Karpas-422 (cell line): ENCODE data around the gene PARD6B. TPM values are rescaled to one million over a fixed set of nuclear protein-coding genes. Genes with fewer than 3 reads are reported as not detected.
"Not testable (repeated sequence)": the region's sequence is repeated elsewhere in the genome, so short reads cannot be mapped to it uniquely, and the experiment has no call there.

Source experiments
- DNase-seq: peaks from one replicate; pipeline ENCODE4 v3.0.0-alpha.2; 2015
- H2AFZ ChIP-seq: fragments of 200-600 bp; sonication (generic); 2 replicates; pipeline ENCODE4 v1.6.1; 2014; ENCODE audit warnings: antibody characterized with exemption, low read length, mixed read lengths
- H3K27ac ChIP-seq: fragments of 200-600 bp; sonication (generic); 2 replicates; pipeline ENCODE4 v1.5.1; 2014; ENCODE audit warnings: mild to moderate bottlenecking, low read length, moderate library complexity
- H3K27me3 ChIP-seq: fragments of 200-600 bp; sonication (generic); 2 replicates; pipeline ENCODE4 v1.6.1; 2014; ENCODE audit warnings: low read length, mixed read lengths
- H3K36me3 ChIP-seq: fragments of 200-600 bp; sonication (generic); 2 replicates; pipeline ENCODE4 v1.6.1; 2014; ENCODE audit warnings: low read length, mixed read lengths; ENCODE audit not compliant: insufficient read depth
- H3K4me1 ChIP-seq: fragments of 200-600 bp; sonication (generic); 2 replicates; pipeline ENCODE4 v1.6.1; 2014; ENCODE audit warnings: mild to moderate bottlenecking, low read length, mixed read lengths
- H3K4me2 ChIP-seq: fragments of 200-600 bp; sonication (generic); 2 replicates; pipeline ENCODE4 v1.6.1; 2014; ENCODE audit warnings: low read length, low read depth, mild to moderate bottlenecking; ENCODE audit not compliant: poor library complexity, severe bottlenecking
- H3K4me3 ChIP-seq: fragments of 200-600 bp; sonication (generic); 2 replicates; pipeline ENCODE4 v1.5.1; 2014; ENCODE audit warnings: mild to moderate bottlenecking, antibody characterized with exemption, low read length, mixed read lengths
- H3K79me2 ChIP-seq: fragments of 200-600 bp; sonication (generic); 2 replicates; pipeline ENCODE4 v1.6.1; 2014; ENCODE audit warnings: mild to moderate bottlenecking, low read length, mixed read lengths
- H3K9ac ChIP-seq: fragments of 200-600 bp; sonication (generic); 2 replicates; pipeline ENCODE4 v1.6.0; 2014; ENCODE audit warnings: low read length
- H3K9me2 ChIP-seq: fragments of 200-600 bp; sonication (generic), shearing (Covaris generic); replicated peaks from 2 replicates; pipeline ENCODE4 v1.6.0; 2014; ENCODE audit warnings: mild to moderate bottlenecking, low read length, moderate library complexity; ENCODE audit not compliant: insufficient read depth
- H3K9me3 ChIP-seq: fragments of 300-700, 200-600 bp; sonication (generic); 2 replicates; pipeline ENCODE4 v1.6.1; 2014; ENCODE audit warnings: low read length, mixed read lengths
- H4K20me1 ChIP-seq: fragments of 200-600 bp; sonication (generic); 2 replicates; pipeline ENCODE4 v1.6.1; 2014; ENCODE audit warnings: mild to moderate bottlenecking, antibody characterized with exemption, low read length, low read depth; ENCODE audit not compliant: insufficient read depth
- total RNA-seq: library from RNA; depleted of rRNA; stranded (reverse); fragments of >200 nt; shearing (Covaris generic); gene quantifications from 2 replicates; pipeline ENCODE4 v1.2.3, GENCODE V29; 2014; ENCODE audit warnings: low replicate concordance

PARD6B gene
- total RNA-seq, 1 experiment from 2014 or later = 5.9 TPM

DNA sequence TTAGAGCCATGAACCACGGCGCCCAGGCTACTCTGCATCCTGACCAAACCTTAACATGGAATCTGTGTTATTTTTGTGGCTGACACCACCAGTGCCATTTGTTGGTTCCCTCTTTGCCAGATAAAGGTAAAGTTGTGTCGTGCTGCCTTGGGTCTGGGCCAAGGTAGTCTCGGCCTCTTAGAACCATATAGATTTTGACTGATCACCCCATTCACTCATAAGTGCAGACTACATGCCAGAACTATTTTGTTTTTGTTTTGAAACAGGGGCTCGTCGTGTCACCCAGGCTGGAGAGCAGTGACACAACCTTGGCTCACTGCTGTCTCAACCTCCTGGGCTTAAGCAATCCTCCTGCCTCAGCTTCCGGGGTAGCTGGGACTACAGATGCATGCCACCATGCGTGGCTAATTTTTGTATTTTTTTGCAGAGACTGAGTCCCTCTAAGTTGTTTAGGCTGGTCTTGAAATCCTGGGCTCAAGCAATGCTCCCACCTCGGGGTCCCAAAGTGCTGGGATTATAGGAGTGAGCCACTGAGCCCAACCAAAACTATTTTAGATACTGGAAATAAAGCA lies 20.8 kb upstream of the PARD6B start:
- no peaks in the 10 kb centered on the region for H3K9me2 ChIP-seq
- H4K20me1 ChIP-seq = no peaks in the 10 kb centered on the region
- H3K4me3 ChIP-seq = no peak overlapping the region
- no peak overlapping the region for H2AFZ ChIP-seq
- no peaks in the 10 kb centered on the region for H3K36me3 ChIP-seq
- DNase-seq = no peak
- H3K9ac ChIP-seq = no peak overlapping the region
- H3K9me3 ChIP-seq = no peaks in the 10 kb centered on the region
- H3K4me2 ChIP-seq = no peak overlapping the region
- no peaks in the 10 kb centered on the region for H3K4me1 ChIP-seq
- no peaks in the 10 kb centered on the region for H3K79me2 ChIP-seq
- H3K27ac ChIP-seq = no peak overlapping the region
- no peaks in the 10 kb centered on the region for H3K27me3 ChIP-seq

GRCh38 chr20:50711113-50711825 lies 20.1 kb upstream of the PARD6B start:
- H3K79me2 ChIP-seq = no peaks in the 10 kb centered on the region
- no peak overlapping the region for H3K9ac ChIP-seq
- no peaks in the 10 kb centered on the region for H3K4me1 ChIP-seq
- no peak overlapping the region for H3K4me2 ChIP-seq
- H4K20me1 ChIP-seq = no peaks in the 10 kb centered on the region
- no peaks in the 10 kb centered on the region for H3K27me3 ChIP-seq
- H3K4me3 ChIP-seq = no peak overlapping the region
- no peak for DNase-seq
- no peak overlapping the region for H2AFZ ChIP-seq
- no peaks in the 10 kb centered on the region for H3K36me3 ChIP-seq
- H3K27ac ChIP-seq = no peak overlapping the region
- H3K9me3 ChIP-seq = no peaks in the 10 kb centered on the region
- no peaks in the 10 kb centered on the region for H3K9me2 ChIP-seq

GRCh38 chr20:50712771-50713656 lies 18.4 kb upstream of the PARD6B start:
- H3K9ac ChIP-seq = no peak overlapping the region
- H2AFZ ChIP-seq = no peak overlapping the region
- no peak for DNase-seq
- H3K4me1 ChIP-seq = no peaks in the 10 kb centered on the region
- no peak overlapping the region for H3K4me2 ChIP-seq
- no peak overlapping the region for H3K27ac ChIP-seq
- no peak overlapping the region for H3K4me3 ChIP-seq
- H3K79me2 ChIP-seq = no peaks in the 10 kb centered on the region
- H3K36me3 ChIP-seq = no peaks in the 10 kb centered on the region
- H3K9me2 ChIP-seq = no peaks in the 10 kb centered on the region
- no peaks in the 10 kb centered on the region for H3K9me3 ChIP-seq
- no peaks in the 10 kb centered on the region for H3K27me3 ChIP-seq
- no peaks in the 10 kb centered on the region for H4K20me1 ChIP-seq

GRCh38 chr20:50713657-50714101 lies 17.7 kb upstream of the PARD6B start:
- H3K9me3 ChIP-seq = no peaks in the 10 kb centered on the region
- H4K20me1 ChIP-seq = no peaks in the 10 kb centered on the region
- no peak overlapping the region for H3K27ac ChIP-seq
- no peak overlapping the region for H3K9ac ChIP-seq
- no peak overlapping the region for H3K4me3 ChIP-seq
- H3K79me2 ChIP-seq = no peaks in the 10 kb centered on the region
- H2AFZ ChIP-seq = no peak overlapping the region
- H3K4me2 ChIP-seq = no peak overlapping the region
- DNase-seq = no peak
- H3K36me3 ChIP-seq = no peaks in the 10 kb centered on the region
- no peaks in the 10 kb centered on the region for H3K4me1 ChIP-seq
- H3K9me2 ChIP-seq = no peaks in the 10 kb centered on the region
- no peaks in the 10 kb centered on the region for H3K27me3 ChIP-seq

GRCh38 chr20:50714426-50714825 lies 17.0 kb upstream of the PARD6B start:
- H3K4me3 ChIP-seq, H2AFZ ChIP-seq, H3K9me3 ChIP-seq, H3K9me2 ChIP-seq, H3K36me3 ChIP-seq, H3K9ac ChIP-seq, H3K27ac ChIP-seq, H3K27me3 ChIP-seq, H3K79me2 ChIP-seq, H3K4me2 ChIP-seq, H4K20me1 ChIP-seq, DNase-seq, H3K4me1 ChIP-seq: not testable (repeated sequence)

DNA sequence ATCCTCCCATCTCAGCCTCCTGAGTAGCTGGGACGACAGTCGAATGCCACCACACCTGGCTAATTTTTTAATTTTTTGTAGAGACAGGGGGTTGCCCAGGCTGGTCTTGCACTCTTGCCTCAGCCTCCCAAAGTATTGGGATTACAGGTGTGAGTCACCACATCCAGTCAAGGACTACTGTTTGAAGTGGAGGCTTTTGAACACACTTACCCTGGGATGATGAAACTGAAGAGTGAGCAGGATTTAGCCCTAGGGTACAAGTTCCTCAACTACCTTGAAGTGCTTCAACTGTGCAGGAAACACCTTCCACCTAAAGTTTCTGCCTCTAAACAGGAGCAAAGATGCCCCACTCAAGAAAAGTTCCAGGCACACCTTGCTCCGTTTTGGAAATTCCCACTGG lies 15.7 kb upstream of the PARD6B start:
- Histone ChIP-seq H3K4me1 (no peaks in the 10 kb centered on the region), H3K9ac (no peak overlapping the region), H4K20me1 (no peaks in the 10 kb centered on the region), H3K9me2 (no peaks in the 10 kb centered on the region), H3K36me3 (no peaks in the 10 kb centered on the region), H3K79me2 (no peaks in the 10 kb centered on the region), H3K9me3 (no peaks in the 10 kb centered on the region), H3K4me3 (no peak overlapping the region), H3K4me2 (no peak overlapping the region), H3K27me3 (no peaks in the 10 kb centered on the region), H2AFZ (no peak overlapping the region), H3K27ac (no peak overlapping the region)
- DNase-seq = no peak

- no peaks in the 10 kb centered on the region for H3K9me2 ChIP-seq
- H3K9me3 ChIP-seq = no peaks in the 10 kb centered on the region
- no peaks in the 10 kb centered on the region for H3K79me2 ChIP-seq
- H4K20me1 ChIP-seq = no peaks in the 10 kb centered on the region
- H3K4me2 ChIP-seq = no peak overlapping the region
- no peak overlapping the region for H2AFZ ChIP-seq
- H3K36me3 ChIP-seq = no peaks in the 10 kb centered on the region
- H3K9ac ChIP-seq = no peak overlapping the region
- no peak for DNase-seq
- H3K4me3 ChIP-seq = no peak overlapping the region
- no peaks in the 10 kb centered on the region for H3K27me3 ChIP-seq
- H3K27ac ChIP-seq = no peak overlapping the region
- no peaks in the 10 kb centered on the region for H3K4me1 ChIP-seq
These were observed 14.9 kb upstream of the PARD6B start for GRCh38 chr20:50716518-50716917.

- Histone ChIP-seq H4K20me1 (no peaks in the 10 kb centered on the region), H3K4me2 (no peak overlapping the region)
These were observed 14.1 kb upstream of the PARD6B start for GRCh38 chr20:50717312-50717711.

More at GRCh38 chr20:50717312-50717711, 14.1 kb upstream of the PARD6B start:
- Histone ChIP-seq H3K9me3 (no peaks in the 10 kb centered on the region), H3K79me2 (no peaks in the 10 kb centered on the region), H3K27me3 (no peaks in the 10 kb centered on the region), H3K4me3 (no peak overlapping the region), H3K4me1 (no peaks in the 10 kb centered on the region), H2AFZ (no peak overlapping the region), H3K27ac (no peak overlapping the region), H3K36me3 (no peaks in the 10 kb centered on the region), H3K9me2 (no peaks in the 10 kb centered on the region), H3K9ac (no peak overlapping the region)
- no peak for DNase-seq
